GM19438 (cell line): Measurements from ENCODE around the gene CYTL1.
"Not testable (repeated sequence)": the region's sequence is repeated elsewhere in the genome, so short reads cannot be mapped to it uniquely, and the experiment has no call there.

Experiments used
- ATAC-seq: cut with Tn5 transposase; IDR thresholded peaks from one replicate; pipeline ENCODE4 v1.9.1; 2021; ENCODE audit warnings: low read depth; ENCODE audit not compliant: unreplicated experiment

CYTL1 gene

GRCh38 chr4:5019274-5019673 is at the start of gene CYTL1:
Gene CYTL1, minus strand, starts transcription at chr4:5019458. Its CDS starts 13 bp downstream, at chr4:5019445.
- no peak for ATAC-seq

GRCh38 chr4:5067908-5068307 is 48.6 kb upstream of the CYTL1 start:
- no peak for ATAC-seq

- not testable (repeated sequence) for ATAC-seq
These were observed 47.7 kb upstream of the CYTL1 start for GRCh38 chr4:5066968-5067367.

GRCh38 chr4:5066101-5066500 is 46.8 kb upstream of the CYTL1 start:
- ATAC-seq, result no peak

GRCh38 chr4:5055411-5055810 is 36.2 kb upstream of the CYTL1 start:
- ATAC-seq, result no peak

GRCh38 chr4:5054532-5054931 is 35.3 kb upstream of the CYTL1 start:
- no peak for ATAC-seq

GRCh38 chr4:5052726-5053425 is 33.6 kb upstream of the CYTL1 start:
- no peak for ATAC-seq

- no peak for ATAC-seq
These were observed 33.0 kb upstream of the CYTL1 start for GRCh38 chr4:5052204-5052702.

- no peak for ATAC-seq
These were observed 32.3 kb upstream of the CYTL1 start, which contains the start of gene STK32B for GRCh38 chr4:5051278-5052203. Gene STK32B, plus strand, starts transcription at chr4:5051480.

- ATAC-seq, result no peak
These were observed 31.4 kb upstream of the CYTL1 start for GRCh38 chr4:5050520-5051277.

GRCh38 chr4:5048721-5049120 is 29.5 kb upstream of the CYTL1 start:
- no peak for ATAC-seq

GRCh38 chr4:5045097-5045496 is 25.8 kb upstream of the CYTL1 start:
- no peak for ATAC-seq

- ATAC-seq, result no peak
These were observed 25.1 kb upstream of the CYTL1 start for GRCh38 chr4:5044341-5044740.

- no peak for ATAC-seq
These were observed 24.3 kb upstream of the CYTL1 start for GRCh38 chr4:5043579-5043978.

- ATAC-seq, result no peak
These were observed 22.4 kb upstream of the CYTL1 start for GRCh38 chr4:5041699-5042098.

- ATAC-seq, result no peak
These were observed 21.8 kb upstream of the CYTL1 start for GRCh38 chr4:5040856-5041620.

GRCh38 chr4:5039800-5040199 is 20.5 kb upstream of the CYTL1 start:
- ATAC-seq, result no peak

GRCh38 chr4:5037553-5038551 is 18.6 kb upstream of the CYTL1 start:
- ATAC-seq, result no peak

- ATAC-seq, result no peak
These were observed 17.0 kb upstream of the CYTL1 start for GRCh38 chr4:5036239-5036638.
